ENCODE results near the gene HDAC4. TPM values are rescaled to one million over a fixed set of nuclear protein-coding genes. Genes with fewer than 3 reads are reported as not detected.
A peak's percentile ranks its signal among the peaks of the same experiment; 100 is the strongest.

The HDAC4 gene
- total and polyA plus RNA-seq, 2 of the 8 experiments (the other 6 are each of a cell fraction or from before 2014, with no cell fraction given) = 15.4 to 31.5 TPM

GRCh38 chr2:239391286-239392071 is 9.3 kb downstream of the HDAC4 start:
- no peak overlapping the region for H2BK5ac ChIP-seq (ENCODE audit: low read depth, low read length)
- H3K9me3 ChIP-seq (ENCODE audit: insufficient read depth in 2 of 2, low read depth in 1 of 2, low read length in 1 of 2) = no peaks in the 10 kb centered on the region
- no peak overlapping the region for H3K18ac ChIP-seq (ENCODE audit: extremely low read depth, low read length)
- no peak for DNase-seq (ENCODE audit: low read depth in 1 of 2, low spot score in 2 of 2)
- no peak overlapping the region for H2AFZ ChIP-seq (ENCODE audit: low read length)
- no peaks in the 10 kb centered on the region for H3K23me2 ChIP-seq (ENCODE audit: low read depth, low read length)
- peaks cover 21% of the 10 kb centered on the region for H3K79me1 ChIP-seq (ENCODE audit: low read depth, low read length)
- no peak overlapping the region for H3K9ac ChIP-seq (replicated peaks in 1 of 4; ENCODE audit: extremely low read depth in 1 of 4, low read depth in 3 of 4, low read length in 3 of 4)
- WGBS, 2 experiments (ENCODE audit: extremely low coverage in 1 of 2, insufficient coverage in 1 of 2, insufficient read length in 1 of 2, insufficient replicate concordance in 2 of 2, low coverage in 1 of 2, low lambda C conversion rate in 2 of 2, missing lambda C conversion rate in 1 of 2) = 95% methylated on average over 24 of the region's 24 CpGs; no CpG with 5 or more reads in 1 of the 2 experiments
- H4K5ac ChIP-seq (ENCODE audit: insufficient read length, low read depth, low read length) = no peak overlapping the region
- FAIRE-seq = no peak
- no peak overlapping the region for H3K23ac ChIP-seq (ENCODE audit: insufficient read length)
- peak overlapping the region; percentile 82 for H4K8ac ChIP-seq (ENCODE audit: extremely low read depth, insufficient read depth, low read length)
- H3K27me3 ChIP-seq (replicated peaks in 1 of 4; ENCODE audit: control insufficient read depth in 3 of 4, extremely low read depth in 1 of 4, insufficient read depth in 3 of 4, low read length in 3 of 4) = no peaks in the 10 kb centered on the region
- H3K56ac ChIP-seq (replicated peaks; ENCODE audit: insufficient read length, low read depth, low read length) = no peak overlapping the region
- POLR2A ChIA-PET (ENCODE audit: partially characterized antibody) = interaction anchor here (1.3 to 3.6 kb wide), 4 partner anchors 7 to 39 kb away, joined by 3 to 9 read pairs (median 8); partner anchors contain the start of gene HDAC4
- peaks cover 34 to 38% of the 10 kb centered on the region in 2 experiments for H4K20me1 ChIP-seq (replicated peaks in 1 of 2; ENCODE audit: control insufficient read depth in 1 of 2, insufficient read depth in 2 of 2, low read length in 2 of 2)
- H3K27ac ChIP-seq (ENCODE audit: low read depth, low read length) = no peak overlapping the region
- H3K4me2 ChIP-seq (ENCODE audit: insufficient read depth in 1 of 2, low read depth in 2 of 2, low read length in 2 of 2) = no peak overlapping the region
- H3K4me3 ChIP-seq (ENCODE audit: extremely low read depth in 1 of 4, insufficient read depth in 2 of 4, low read depth in 3 of 4, low read length in 4 of 4) = no peak overlapping the region
- H3K14ac ChIP-seq (ENCODE audit: insufficient read length) = no peak overlapping the region
- H2BK120ac ChIP-seq (replicated peaks; ENCODE audit: low read depth, low read length) = no peak overlapping the region
- no peak overlapping the region for H2BK15ac ChIP-seq (ENCODE audit: low read length)
- no peak overlapping the region for H4K91ac ChIP-seq (replicated peaks; ENCODE audit: insufficient read length, low read length)
- CTCF ChIA-PET (ENCODE audit: partially characterized antibody) = interaction anchor here (0.6 to 5.4 kb wide), 7 partner anchors 11 to 652 kb away, joined by 3 to 30 read pairs (median 3); no protein-coding TSS in a partner anchor
- no peak overlapping the region for H3K4ac ChIP-seq (replicated peaks; ENCODE audit: insufficient read length, low read depth, low read length)
- H3K4me1 ChIP-seq (replicated peaks in 1 of 4; ENCODE audit: control insufficient read depth in 3 of 4, insufficient read depth in 4 of 4, low read length in 3 of 4) = peaks cover 0 to 9% (median 4%) of the 10 kb centered on the region in 4 experiments; a peak in 3 of 7 replicates
- H3K36me3 ChIP-seq (ENCODE audit: control insufficient read depth in 2 of 4, insufficient read depth in 4 of 4, low read length in 3 of 4) = no peaks in the 10 kb centered on the region; a peak in 2 of 8 replicates
- H2AK5ac ChIP-seq (ENCODE audit: low read depth, low read length) = no peak overlapping the region
- H2BK20ac ChIP-seq (ENCODE audit: low read length) = no peak overlapping the region
- H3K79me2 ChIP-seq (ENCODE audit: control insufficient read depth in 1 of 2, insufficient read depth in 2 of 2, low read length in 2 of 2) = peaks cover 7 to 92% of the 10 kb centered on the region in 2 experiments; a peak in 3 of 4 replicates
- H2BK12ac ChIP-seq (ENCODE audit: low read depth, low read length) = no peak overlapping the region
- TF ChIP-seq SRF (IDR thresholded peaks at IDR 0.05; ENCODE audit: low read depth, low read length) = no peak

Measured in H1 (cell line).